ENCODE measurements around the gene GRID1. TPM values are rescaled to one million over a fixed set of nuclear protein-coding genes. Genes with fewer than 3 reads are reported as not detected.

GRID1 gene
- total RNA-seq (1 to 10 TPM in 4 of 5 donors, not detected in 1; 1.0 to 8.5 (median 1.9) TPM), polyA plus RNA-seq (under 1 TPM; 0.31 to 0.63 (median 0.50) TPM)
- long read RNA-seq, donor 1, result 0 reads
- long read RNA-seq, donor 2, result 0 reads
- long read RNA-seq, donor 3, result 0 reads
- long read RNA-seq, donor 4, result 0 reads
- long read RNA-seq, donor 5, result 0 reads
- long read RNA-seq, donor 6, result 0 reads
- long read RNA-seq, donor 7, result 0 reads
- long read RNA-seq, donor 8, result 0 reads
- long read RNA-seq, donor 9, result 0 reads
- long read RNA-seq, donor 10, result 0 reads

DNA sequence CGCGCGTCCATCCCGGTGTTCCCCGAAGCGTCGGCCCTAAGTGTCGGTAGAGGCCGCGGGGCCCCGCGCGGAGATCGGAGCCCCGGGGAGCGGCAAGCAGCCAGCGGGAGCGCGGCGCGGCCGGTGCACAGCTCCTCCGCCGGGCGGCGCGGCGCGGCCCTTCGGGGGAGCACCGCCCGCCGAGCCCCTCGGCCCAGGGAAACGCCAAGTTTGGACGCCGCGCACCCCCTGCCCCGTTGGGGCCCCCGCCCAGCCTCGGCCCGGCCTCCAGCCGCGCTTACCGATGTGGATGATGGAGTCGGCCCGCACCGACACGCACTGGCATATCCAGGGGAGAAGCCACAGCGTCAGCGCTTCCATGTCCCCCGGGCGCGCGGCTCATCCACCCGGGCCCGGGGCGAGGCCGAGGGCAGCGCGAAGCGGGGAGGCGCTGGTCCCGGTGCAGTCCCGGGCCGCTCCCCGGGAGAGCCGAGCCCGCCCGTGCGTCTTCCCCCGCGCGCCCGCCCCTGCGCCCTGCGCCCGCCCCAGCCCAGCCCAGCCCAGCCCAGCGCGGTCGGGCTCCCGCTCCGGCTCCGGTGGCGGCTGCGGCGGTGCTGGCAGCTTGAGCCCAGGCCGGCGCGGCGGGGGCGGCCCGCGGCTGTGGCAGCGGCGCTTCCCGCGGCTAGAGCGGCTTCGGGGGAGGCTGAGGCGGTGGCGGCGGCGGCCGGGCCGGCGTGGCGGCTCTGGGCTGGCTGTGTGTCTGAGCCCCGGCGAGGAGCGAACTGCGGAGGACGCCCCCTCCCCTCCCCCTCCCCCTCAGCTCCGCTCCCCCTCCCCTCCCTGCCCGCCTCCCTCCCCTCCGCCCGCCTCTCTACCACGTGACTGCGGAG lies at the start of gene GRID1:
Gene GRID1 (minus strand): TSS at position 763 of the 869 bp plus-strand sequence.
- Histone ChIP-seq H3K4me1 (peaks cover 34 to 50% (median 46%) of the 10 kb centered on the region in 4 donors), H3K27ac (peak within 1 kb of the TSS in 1 of 5 donors; percentile 70), H3K9me3 (no peaks in the 10 kb centered on the region), H3K36me3 (no peaks in the 10 kb centered on the region), H3K27me3 (peaks cover 14 to 94% (median 69%) of the 10 kb centered on the region in 3 donors), H3K4me3 (peak within 1 kb of the TSS; percentile 50 to 71 (median 66))
- WGBS, 5 donors, result 0 to 1% (median 1%) methylated on average over 25 to 117 of the region's 119 CpGs
- intact Hi-C loops (cut with DNase I; ENCODE audit: low total_unique reads), result no loop called here
- DNase-seq, result peak in 1 of 2 donors; percentile 80
- TF ChIP-seq EP300 (IDR thresholded peaks at IDR 0.05) (no peak), POLR2AphosphoS5 (IDR thresholded peaks at IDR 0.05) (no peak)

DNA sequence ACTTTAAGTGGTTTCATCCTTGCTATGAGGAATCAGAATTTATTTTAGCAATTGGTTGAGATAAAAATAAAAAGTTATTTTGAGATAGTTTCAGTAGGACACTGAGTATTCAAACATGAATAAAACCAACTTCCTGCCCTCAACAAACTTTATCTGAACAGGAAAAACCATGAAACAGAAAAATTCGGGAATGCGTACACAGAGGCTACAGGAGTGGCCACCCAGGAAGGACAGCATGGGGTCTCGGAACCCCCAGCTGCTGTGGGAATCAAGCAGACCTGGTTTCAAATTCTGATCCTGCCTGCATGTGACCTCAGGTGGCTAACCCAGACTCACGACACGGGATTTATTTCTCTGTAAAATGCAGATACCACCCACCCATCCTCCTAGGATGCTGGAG lies 49.0 kb upstream of the GRID1 start:
- H3K4me3 ChIP-seq, result no peak overlapping the region
- no peaks in the 10 kb centered on the region for H3K9me3 ChIP-seq
- intact Hi-C loops (cut with DNase I; ENCODE audit: low total_unique reads), result no loop called here
- H3K27ac ChIP-seq, result peak overlapping the region in 4 of 5 donors; percentile 18 to 61 (median 40)
- TF ChIP-seq, protein P1, sequence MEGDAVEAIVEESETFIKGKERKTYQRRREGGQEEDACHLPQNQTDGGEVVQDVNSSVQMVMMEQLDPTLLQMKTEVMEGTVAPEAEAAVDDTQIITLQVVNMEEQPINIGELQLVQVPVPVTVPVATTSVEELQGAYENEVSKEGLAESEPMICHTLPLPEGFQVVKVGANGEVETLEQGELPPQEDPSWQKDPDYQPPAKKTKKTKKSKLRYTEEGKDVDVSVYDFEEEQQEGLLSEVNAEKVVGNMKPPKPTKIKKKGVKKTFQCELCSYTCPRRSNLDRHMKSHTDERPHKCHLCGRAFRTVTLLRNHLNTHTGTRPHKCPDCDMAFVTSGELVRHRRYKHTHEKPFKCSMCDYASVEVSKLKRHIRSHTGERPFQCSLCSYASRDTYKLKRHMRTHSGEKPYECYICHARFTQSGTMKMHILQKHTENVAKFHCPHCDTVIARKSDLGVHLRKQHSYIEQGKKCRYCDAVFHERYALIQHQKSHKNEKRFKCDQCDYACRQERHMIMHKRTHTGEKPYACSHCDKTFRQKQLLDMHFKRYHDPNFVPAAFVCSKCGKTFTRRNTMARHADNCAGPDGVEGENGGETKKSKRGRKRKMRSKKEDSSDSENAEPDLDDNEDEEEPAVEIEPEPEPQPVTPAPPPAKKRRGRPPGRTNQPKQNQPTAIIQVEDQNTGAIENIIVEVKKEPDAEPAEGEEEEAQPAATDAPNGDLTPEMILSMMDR (IDR thresholded peaks at IDR 0.05), result no peak
- no peak for TF ChIP-seq POLR2A (IDR thresholded peaks at IDR 0.05)
- no peak for TF ChIP-seq EP300 (IDR thresholded peaks at IDR 0.05)
- TF ChIP-seq POLR2AphosphoS5 (IDR thresholded peaks at IDR 0.05), result no peak
- no peaks in the 10 kb centered on the region for H3K27me3 ChIP-seq
- 24 to 38% (median 26%) methylated on average over 5 of the region's 5 CpGs for WGBS, 5 donors
- no peaks in the 10 kb centered on the region for H3K36me3 ChIP-seq
- no peak for DNase-seq
- H3K4me1 ChIP-seq, result peaks cover 7 to 48% (median 28%) of the 10 kb centered on the region in 4 donors

DNA sequence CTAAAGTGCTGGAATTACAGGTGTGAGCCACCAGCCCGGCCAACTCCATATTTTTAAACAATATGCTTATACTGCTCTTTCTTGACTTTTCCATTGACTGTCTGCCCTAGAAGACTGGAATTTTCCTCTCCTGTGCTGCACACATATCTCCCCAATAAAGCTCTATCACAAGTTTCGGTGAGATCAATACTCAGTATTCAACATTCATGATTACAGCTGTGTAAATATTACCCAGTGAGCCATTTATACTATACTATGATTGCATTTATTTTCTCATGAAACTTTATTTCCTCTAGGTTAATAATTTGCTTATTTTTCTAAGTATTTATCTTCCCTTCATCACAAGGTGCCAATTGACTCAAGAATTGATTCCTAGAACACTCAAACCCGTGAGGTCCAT lies 48.5 kb upstream of the GRID1 start:
- H3K36me3 ChIP-seq, result no peaks in the 10 kb centered on the region
- no peaks in the 10 kb centered on the region for H3K27me3 ChIP-seq
- TF ChIP-seq, protein P1 (IDR thresholded peaks at IDR 0.05), result no peak
- no peak for TF ChIP-seq EP300 (IDR thresholded peaks at IDR 0.05)
- peak in 1 of 3 donors; percentile 14 for TF ChIP-seq POLR2AphosphoS5 (IDR thresholded peaks at IDR 0.05)
- DNase-seq, result peak in 1 of 2 donors; percentile 30
- intact Hi-C loops (cut with DNase I; ENCODE audit: low total_unique reads), result no loop called here
- no peaks in the 10 kb centered on the region for H3K9me3 ChIP-seq
- H3K4me1 ChIP-seq, result peaks cover 7 to 50% (median 30%) of the 10 kb centered on the region in 4 donors
- 28 to 57% (median 48%) methylated on average over 3 of the region's 3 CpGs for WGBS, 5 donors
- H3K4me3 ChIP-seq, result no peak overlapping the region
- H3K27ac ChIP-seq, result peak overlapping the region in 4 of 5 donors; percentile 18 to 61 (median 40)

DNA sequence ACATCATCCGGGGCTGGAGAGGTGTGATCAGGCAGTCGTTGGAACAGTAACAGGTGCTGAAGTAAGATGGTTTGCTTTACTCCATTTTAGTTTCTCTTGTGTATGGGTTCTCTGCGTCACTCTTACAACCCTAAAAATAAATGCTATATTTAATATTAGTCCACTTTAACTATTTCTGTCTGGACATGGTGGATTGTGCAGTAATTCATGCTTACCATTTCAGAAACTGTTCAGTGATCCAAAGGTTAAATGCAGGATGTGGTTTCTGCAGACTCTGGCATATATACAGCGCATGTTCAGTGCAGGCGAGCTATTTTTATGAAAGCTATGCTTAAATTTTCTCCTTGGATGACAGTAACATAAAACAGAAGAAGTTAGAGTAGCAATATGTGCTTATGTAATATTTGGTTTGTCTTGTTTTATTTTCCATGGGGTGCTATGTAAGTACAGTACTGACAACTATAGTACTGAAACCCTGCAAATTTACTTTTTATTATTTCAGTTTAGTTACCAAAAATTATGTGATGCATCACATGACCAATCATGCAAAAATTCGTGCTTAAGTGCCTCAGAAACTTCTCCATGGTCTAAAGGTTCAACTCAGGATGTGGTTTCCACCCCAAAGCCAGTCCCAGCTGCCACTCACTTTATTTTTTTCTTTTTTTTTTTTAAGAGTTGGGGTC lies 46.6 kb upstream of the GRID1 start:
- intact Hi-C loops (cut with DNase I; ENCODE audit: low total_unique reads), result no loop called here
- no peaks in the 10 kb centered on the region for H3K9me3 ChIP-seq
- peak in 1 of 2 donors; percentile 81 for DNase-seq
- no peak for TF ChIP-seq POLR2A (IDR thresholded peaks at IDR 0.05)
- H3K4me1 ChIP-seq, result peaks cover 7 to 50% (median 32%) of the 10 kb centered on the region in 4 donors
- no peaks in the 10 kb centered on the region for H3K36me3 ChIP-seq
- H3K27ac ChIP-seq, result peak overlapping the region in 2 of 5 donors; percentile 46 to 64
- WGBS, 5 donors, result 29 to 44% (median 40%) methylated on average over 6 of the region's 6 CpGs
- H3K4me3 ChIP-seq, result no peak overlapping the region
- no peaks in the 10 kb centered on the region for H3K27me3 ChIP-seq
